ELR (cell line): ENCODE results near the gene SNAP91.
"Not testable (repeated sequence)": the region's sequence is repeated elsewhere in the genome, so short reads cannot be mapped to it uniquely, and the experiment has no call there.

Experiments used
- DNase-seq: peaks from one replicate; pipeline ENCODE4 v3.0.0-alpha.2; 2015; ENCODE audit warnings: low read depth

SNAP91 gene

GRCh38 chr6:83615025-83615999 lies 93.6 kb downstream of the SNAP91 start:
- peak; percentile 66 for DNase-seq

DNA sequence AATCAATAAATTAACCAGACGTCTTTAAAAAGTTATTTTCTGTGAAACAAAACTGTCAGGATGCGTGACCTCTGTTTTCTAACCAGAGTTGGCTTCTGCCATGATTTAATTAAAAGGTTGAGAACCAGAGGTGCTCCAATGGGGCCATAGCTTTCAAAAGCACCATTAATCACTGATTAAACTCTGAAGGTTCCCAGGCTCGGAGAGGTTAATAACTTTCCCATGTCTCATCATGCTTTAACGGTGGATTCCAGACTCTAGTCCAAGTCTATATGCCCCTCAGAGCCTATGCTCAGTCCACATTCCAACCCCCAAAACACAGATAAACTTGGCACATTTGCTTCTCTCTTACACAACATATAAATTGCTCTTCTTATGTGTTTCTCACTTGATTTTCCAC lies 95.5 kb downstream of the SNAP91 start:
- DNase-seq = no peak

- no peak for DNase-seq
These were observed 99.7 kb downstream of the SNAP91 start for GRCh38 chr6:83609248-83609647.

DNA sequence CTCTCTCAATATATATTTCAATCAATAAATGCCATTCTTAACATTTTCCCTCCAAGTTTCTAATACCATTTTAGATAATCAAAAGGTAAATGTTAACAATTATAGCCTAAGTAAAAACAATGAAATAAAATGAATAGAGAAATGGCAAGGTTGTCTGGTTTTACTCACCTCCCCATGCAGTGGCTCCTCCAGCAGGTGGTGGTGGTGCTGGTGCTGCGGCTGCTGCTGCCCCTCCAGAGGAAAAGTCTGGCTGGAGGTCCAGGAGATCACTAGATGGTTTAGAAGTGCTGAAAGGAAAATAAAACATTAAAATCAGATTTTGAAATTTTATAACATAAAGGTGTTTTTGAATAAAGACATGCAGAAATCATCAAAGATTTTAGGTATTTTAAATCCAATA lies 103.4 kb downstream of the SNAP91 start:
- no peak for DNase-seq

DNA sequence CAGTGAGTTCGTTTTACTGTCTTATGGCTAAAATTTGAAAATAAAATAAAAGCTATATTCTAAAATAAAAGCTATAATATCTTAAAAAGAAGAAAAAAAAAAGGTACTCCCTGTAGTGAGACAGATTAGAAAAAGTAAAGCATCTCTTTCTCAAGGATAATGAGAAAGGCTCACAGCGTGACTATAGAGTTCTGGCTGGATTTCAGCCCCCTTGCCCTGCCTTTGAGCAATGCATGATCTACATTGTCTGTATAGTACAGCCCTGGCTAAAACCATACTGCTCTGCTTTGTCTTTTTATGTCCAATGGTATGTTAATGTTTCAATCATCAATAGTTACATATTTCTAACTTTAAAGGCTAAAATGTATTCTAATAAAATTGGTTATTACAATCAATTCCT lies 105.3 kb downstream of the SNAP91 start:
- no peak for DNase-seq

DNA sequence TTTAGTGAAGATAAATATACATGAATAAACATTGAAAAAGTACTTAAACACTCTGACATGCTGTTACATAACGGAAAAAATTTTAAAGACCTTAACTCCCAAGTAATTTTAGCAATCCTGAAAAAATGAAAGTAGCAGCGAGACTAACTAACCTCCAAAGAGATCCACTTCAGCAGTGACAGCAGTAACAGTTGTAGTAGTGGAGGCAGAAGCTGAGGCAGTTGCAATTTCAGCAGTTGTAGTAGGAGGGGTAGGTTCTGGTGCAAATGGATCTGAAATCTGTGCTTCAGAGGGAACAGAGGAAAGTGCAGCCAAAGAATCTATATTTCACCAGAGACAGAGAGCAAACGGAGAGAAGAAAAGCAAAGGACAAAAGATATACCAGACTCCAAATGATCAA lies 107.8 kb downstream of the SNAP91 start:
- DNase-seq = no peak

DNA sequence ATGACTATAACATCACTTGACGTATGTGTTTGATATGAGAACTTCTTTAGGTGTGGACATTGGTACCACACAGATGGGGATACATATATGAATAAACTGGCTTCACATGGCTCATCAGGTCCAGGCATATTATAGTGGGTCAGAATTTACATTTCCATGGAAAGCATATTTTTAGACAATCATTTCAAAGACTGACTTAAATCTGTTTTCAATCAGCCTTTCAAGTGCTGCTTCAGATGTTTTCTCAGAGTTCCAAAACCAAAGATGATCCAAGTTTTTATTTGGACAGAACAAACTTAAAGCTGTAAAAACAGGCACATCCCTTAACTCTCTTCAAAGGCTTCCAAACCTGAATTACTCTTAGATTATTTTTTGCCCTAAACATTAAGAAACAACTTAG lies 108.4 kb downstream of the SNAP91 start:
- no peak for DNase-seq

- DNase-seq = no peak
These were observed 111.4 kb downstream of the SNAP91 start for GRCh38 chr6:83597511-83597910.

- no peak for DNase-seq
These were observed 111.8 kb downstream of the SNAP91 start for GRCh38 chr6:83597051-83597450.

GRCh38 chr6:83594941-83595340 lies 114.0 kb downstream of the SNAP91 start:
- peak; percentile 18 for DNase-seq

- no peak for DNase-seq
These were observed 115.5 kb downstream of the SNAP91 start for GRCh38 chr6:83593395-83593785.

GRCh38 chr6:83592770-83593394 lies 116.0 kb downstream of the SNAP91 start:
- peak; percentile 58 for DNase-seq

- peak; percentile 6 for DNase-seq
These were observed 118.5 kb downstream of the SNAP91 start for GRCh38 chr6:83590416-83590815.

DNA sequence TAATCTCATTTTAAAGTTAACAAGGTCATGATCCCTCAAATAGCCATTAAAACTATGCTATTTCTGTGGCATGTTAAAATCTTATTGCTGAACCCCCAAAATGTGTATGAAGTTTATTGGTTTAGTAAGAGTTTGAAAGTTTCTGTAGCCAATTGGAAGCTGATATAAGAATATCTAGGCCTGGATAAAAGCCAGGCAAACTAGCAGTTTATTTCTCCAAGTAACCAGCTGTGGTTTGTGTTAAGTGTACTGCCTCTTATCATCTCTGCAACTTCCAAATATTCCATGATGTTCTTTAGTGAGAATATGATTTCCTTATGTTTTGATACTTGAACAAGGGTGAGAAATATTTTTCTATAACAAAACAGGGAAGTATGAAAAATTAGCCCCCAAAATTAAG lies 119.8 kb downstream of the SNAP91 start:
- no peak for DNase-seq

DNA sequence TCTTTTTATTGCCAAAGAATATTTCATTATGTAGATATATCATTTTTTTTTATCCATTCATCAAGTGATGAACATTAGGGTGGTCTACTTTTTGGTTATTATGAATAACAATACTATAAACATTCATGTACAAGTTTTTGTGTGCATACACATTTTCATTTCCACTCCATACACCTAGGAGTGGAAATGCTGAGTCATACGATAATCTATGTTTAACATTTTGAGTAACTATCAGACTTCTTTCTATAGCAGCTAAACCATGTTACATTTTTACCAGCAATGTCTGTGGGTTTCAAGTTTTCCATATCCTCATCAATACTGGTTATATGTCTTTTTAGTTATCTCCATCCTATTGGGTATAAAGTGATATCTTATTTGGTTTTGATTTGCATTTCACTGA lies 130.8 kb downstream of the SNAP91 start:
- no peak for DNase-seq

- DNase-seq = no peak
These were observed 134.1 kb downstream of the SNAP91 start for GRCh38 chr6:83574783-83575182.

DNA sequence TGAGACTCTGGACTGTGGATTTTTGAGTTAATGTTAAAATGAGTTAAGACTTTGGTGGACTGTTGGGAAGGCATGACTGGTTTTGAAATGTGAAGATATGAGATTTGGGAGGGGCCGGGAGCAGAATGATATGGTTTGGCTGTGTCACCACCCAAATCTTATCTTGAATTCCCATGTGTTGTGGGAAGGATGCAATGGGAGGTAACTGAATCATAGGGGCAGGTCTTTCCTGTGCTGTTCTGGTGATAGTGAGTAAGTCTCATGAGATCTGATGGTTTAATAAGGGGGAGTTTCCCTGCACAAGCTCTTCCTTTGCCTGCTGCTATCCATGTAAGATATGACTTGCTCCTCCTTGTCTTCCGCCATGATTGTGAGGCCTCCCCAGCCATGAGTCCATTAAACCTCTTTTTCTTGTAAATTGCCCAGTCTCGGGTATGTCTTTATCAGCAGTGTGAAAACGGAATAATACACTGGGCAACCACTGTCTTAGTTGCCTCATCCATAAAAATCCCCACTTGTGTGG lies 137.2 kb downstream of the SNAP91 start:
- DNase-seq = not testable (repeated sequence)

GRCh38 chr6:83558975-83559374 lies 149.9 kb downstream of the SNAP91 start:
- DNase-seq = no peak

DNA sequence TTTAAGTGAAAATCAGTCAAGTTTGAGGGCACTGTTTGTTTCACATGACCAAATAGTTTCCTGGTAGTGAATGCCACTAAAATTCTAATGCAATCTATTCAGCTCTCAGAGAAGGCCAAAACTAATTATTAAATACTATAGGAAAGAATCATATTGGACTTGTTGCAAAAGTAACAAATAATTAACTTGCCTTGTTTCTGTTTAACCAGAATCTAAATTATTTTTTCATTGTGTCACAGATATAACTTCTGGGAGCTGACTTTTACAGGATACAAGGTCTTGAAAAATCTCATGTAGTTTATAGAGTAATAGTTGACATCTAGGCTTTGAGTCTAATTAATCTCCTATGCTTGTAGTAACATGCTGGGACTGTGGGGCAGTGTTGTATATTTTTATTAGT lies 152.0 kb downstream of the SNAP91 start:
- DNase-seq = no peak

DNA sequence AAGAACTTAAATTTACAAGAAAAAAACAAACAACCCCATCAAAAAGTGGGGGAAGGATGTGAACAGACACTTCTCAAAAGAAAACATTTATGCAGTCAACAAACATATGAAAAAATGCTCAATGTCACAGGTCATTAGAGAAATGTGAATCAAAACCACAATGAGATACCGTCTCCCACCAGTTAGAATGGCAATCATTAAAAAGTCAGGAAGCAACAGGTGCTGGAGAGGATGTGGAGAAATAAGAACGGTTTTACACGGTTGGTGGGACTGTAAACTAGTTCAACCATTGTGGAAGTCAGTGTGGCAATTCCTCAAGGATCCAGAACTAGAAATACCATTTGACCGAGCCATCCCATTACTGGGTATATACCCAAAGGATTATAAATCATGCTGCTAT lies 157.2 kb downstream of the SNAP91 start:
- DNase-seq = not testable (repeated sequence)

DNA sequence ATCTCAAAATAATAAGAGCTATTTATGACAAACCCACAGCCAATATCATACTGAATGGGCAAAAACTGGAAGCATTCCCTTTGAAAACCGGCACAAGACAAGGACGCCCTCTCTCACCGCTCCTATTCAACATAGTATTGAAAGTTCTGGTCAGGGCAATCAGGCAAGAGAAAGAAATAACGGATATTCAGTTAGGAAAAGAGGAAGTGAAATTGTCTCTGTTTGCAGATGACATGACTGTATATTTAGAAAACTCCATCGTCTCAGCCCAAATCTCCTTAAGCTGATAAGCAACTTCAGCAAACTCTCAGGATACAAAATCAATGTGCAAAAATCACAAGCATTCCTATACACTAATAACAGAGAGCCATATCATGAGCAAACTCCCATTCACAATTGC lies 158.4 kb downstream of the SNAP91 start:
- DNase-seq = not testable (repeated sequence)

DNA sequence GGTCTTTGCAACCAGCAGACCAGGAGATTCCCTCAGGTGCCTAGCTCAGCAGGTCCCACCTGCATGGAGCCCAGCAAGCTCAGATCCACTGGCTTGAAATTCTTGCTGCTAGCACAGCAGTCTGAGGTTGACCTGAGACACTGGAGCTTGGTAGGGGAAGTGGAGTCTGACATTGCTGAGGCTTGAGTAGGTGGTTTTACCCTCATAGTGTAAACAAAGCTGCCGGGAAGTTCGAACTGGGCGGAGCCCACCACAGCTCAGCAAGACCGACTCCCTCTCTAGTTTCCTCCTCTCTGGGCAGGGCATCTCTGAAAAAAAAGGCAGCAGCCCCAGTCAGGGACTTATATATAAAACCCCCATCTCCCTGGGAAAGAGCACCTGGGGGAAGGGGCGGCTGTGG lies 162.3 kb downstream of the SNAP91 start:
- DNase-seq = peak; percentile 56

- no peak for DNase-seq
These were observed 169.2 kb downstream of the SNAP91 start for GRCh38 chr6:83539678-83540077.
